Smooth muscle cell (in vitro differentiated cells): ENCODE results near the gene BNIP5. TPM values are rescaled to one million over a fixed set of nuclear protein-coding genes. Genes with fewer than 3 reads are reported as not detected.
A peak's percentile ranks its signal among the peaks of the same experiment; 100 is the strongest.

Experiments
- DNase-seq: peaks from one replicate; lab custom pipeline; 2025; ENCODE audit not compliant: unreplicated experiment; lab: John Stamatoyannopoulos, UW
- H2AFZ ChIP-seq: fragments of 200-600 bp; sonication (generic); 2 replicates; pipeline ENCODE4 v1.6.0; 2016; ENCODE audit warnings: antibody characterized with exemption, low read depth, mild to moderate bottlenecking
- H3F3A ChIP-seq: fragments of 200-600 bp; sonication (generic); 2 replicates; pipeline ENCODE4 v1.6.0; 2017; ENCODE audit warnings: antibody characterized with exemption, low read depth
- H3K27ac ChIP-seq: fragments of 200-600 bp; sonication (generic); 2 replicates; pipeline ENCODE4 v1.5.1; 2016; ENCODE audit warnings: low read depth, mild to moderate bottlenecking
- H3K27me3 ChIP-seq: fragments of 200-600 bp; sonication (generic); 2 replicates; pipeline ENCODE4 v1.6.1; 2016; ENCODE audit warnings: low read depth, mild to moderate bottlenecking
- H3K36me3 ChIP-seq: fragments of 200-600 bp; sonication (generic); 2 replicates; pipeline ENCODE4 v1.5.1; 2016; ENCODE audit warnings: low read depth
- H3K4me1 ChIP-seq: fragments of 200-600 bp; sonication (generic); 2 replicates; pipeline ENCODE4 v1.5.1; 2016; ENCODE audit warnings: low read depth
- H3K4me2 ChIP-seq: fragments of 200-600 bp; sonication (generic); 2 replicates; pipeline ENCODE4 v1.6.0; 2016; ENCODE audit warnings: mild to moderate bottlenecking
- H3K4me3 ChIP-seq: fragments of 200-600 bp; sonication (generic); 2 replicates; pipeline ENCODE4 v1.5.1; 2016; ENCODE audit warnings: mild to moderate bottlenecking
- H3K79me2 ChIP-seq: fragments of 200-600 bp; sonication (generic); 2 replicates; pipeline ENCODE4 v1.6.0; 2016; ENCODE audit warnings: low read depth, mild to moderate bottlenecking
- H3K9ac ChIP-seq: fragments of 200-600 bp; sonication (generic); 2 replicates; pipeline ENCODE4 v1.6.0; 2016; ENCODE audit warnings: low read depth
- H3K9me3 ChIP-seq: fragments of 200-600 bp; sonication (generic); replicated peaks from 2 replicates; pipeline ENCODE4 v1.5.1; 2016; ENCODE audit warnings: low read depth
- H4K20me1 ChIP-seq: fragments of 200-600 bp; sonication (generic); 2 replicates; pipeline ENCODE4 v1.6.0; 2016; ENCODE audit warnings: low read depth
- CTCF ChIP-seq: fragments of 200-600 bp; sonication (generic); IDR thresholded peaks from 2 replicates; pipeline ENCODE4 v1.5.1; 2017; ENCODE audit warnings: borderline replicate concordance, mild to moderate bottlenecking, antibody characterized with exemption; ENCODE audit not compliant: insufficient read depth, poor library complexity, severe bottlenecking
- WGBS: methylation state at CpG from one replicate; pipeline ENCODE4 v1.1.7; 2016; ENCODE audit warnings: low lambda C conversion rate; 5-methylcytosine and 5-hydroxymethylcytosine counted together
- polyA plus RNA-seq: library from polyadenylated mRNA; unstranded; fragments of >200 nt; fragmentation: Nextera tagmentation; extraction: Ambion mirVana; gene quantifications from 2 replicates; pipeline ENCODE4 v1.2.1, GENCODE V29; 2016
- total RNA-seq: library from RNA; depleted of rRNA; stranded (reverse); fragments of >200 nt; gene quantifications from 2 replicates; pipeline ENCODE4 v1.2.3, GENCODE V29; 2014

BNIP5 gene
- total and polyA plus RNA-seq, 2 experiments from 2014 or later, result not detected

- Histone ChIP-seq H4K20me1 (no peaks in the 10 kb centered on the region), H3K36me3 (no peaks in the 10 kb centered on the region), H3F3A (peaks cover 17% of the 10 kb centered on the region), H3K4me3 (no peak overlapping the region), H3K4me1 (peaks cover 5% of the 10 kb centered on the region), H3K27me3 (no peaks in the 10 kb centered on the region), H3K9me3 (no peaks in the 10 kb centered on the region), H3K27ac (peak overlapping the region; percentile 71), H2AFZ (peak overlapping the region; percentile 51), H3K4me2 (peak overlapping the region; percentile 40), H3K79me2 (no peaks in the 10 kb centered on the region), H3K9ac (peak overlapping the region; percentile 2)
- TF ChIP-seq CTCF, result no peak
- WGBS, result 72% methylated on average over 13 of the region's 13 CpGs
- peak; percentile 30 for DNase-seq
Measured at GRCh38 chr6:36345681-36346466, 9.2 kb upstream of the BNIP5 start.

- H3K4me3 ChIP-seq, result no peak overlapping the region
- no peak for DNase-seq
- H3K79me2 ChIP-seq, result no peaks in the 10 kb centered on the region
- H3K4me1 ChIP-seq, result peaks cover 5% of the 10 kb centered on the region
- no peaks in the 10 kb centered on the region for H3K27me3 ChIP-seq
- no peaks in the 10 kb centered on the region for H4K20me1 ChIP-seq
- H3K9ac ChIP-seq, result no peak overlapping the region
- no peaks in the 10 kb centered on the region for H3K36me3 ChIP-seq
- H3K9me3 ChIP-seq, result no peaks in the 10 kb centered on the region
- H3K4me2 ChIP-seq, result no peak overlapping the region
- H3K27ac ChIP-seq, result no peak overlapping the region
- WGBS, result 62% methylated on average over 5 of the region's 5 CpGs
- no peak overlapping the region for H2AFZ ChIP-seq
- TF ChIP-seq CTCF, result no peak
- peaks cover 12% of the 10 kb centered on the region for H3F3A ChIP-seq
Measured at GRCh38 chr6:36343109-36343680, 6.5 kb upstream of the BNIP5 start.

- Histone ChIP-seq H4K20me1 (no peaks in the 10 kb centered on the region), H3K4me2 (peak overlapping the region; percentile 75), H3K36me3 (no peaks in the 10 kb centered on the region), H3K4me3 (peak overlapping the region; percentile 25), H3K9ac (no peak overlapping the region), H3K9me3 (no peaks in the 10 kb centered on the region), H3F3A (no peaks in the 10 kb centered on the region), H3K4me1 (peaks cover 1% of the 10 kb centered on the region), H3K79me2 (no peaks in the 10 kb centered on the region), H3K27ac (peak overlapping the region; percentile 59), H3K27me3 (no peaks in the 10 kb centered on the region), H2AFZ (peak overlapping the region; percentile 85)
- peak; percentile 98 for TF ChIP-seq CTCF
- whole genome bisulfite sequencing, result 18% methylated on average over 36 of the region's 36 CpGs
- DNase-seq, result peak; percentile 38
Measured at GRCh38 chr6:36340618-36341454, 4.1 kb upstream of the BNIP5 start.
